Epidermal melanocyte (primary cell): ENCODE data around the gene RAB23.
"Not testable (repeated sequence)": the region's sequence is repeated elsewhere in the genome, so short reads cannot be mapped to it uniquely, and the experiment has no call there.

Experiments
- DNase-seq: peaks from one replicate; pipeline ENCODE4 v3.0.0; 2011; ENCODE audit warnings: low spot score; ENCODE audit not compliant: insufficient read length

The RAB23 gene

GRCh38 chr6:57243526-57243925, 21.4 kb upstream of the RAB23 start:
- DNase-seq: not testable (repeated sequence)

- DNase-seq: no peak
Observed at GRCh38 chr6:57242505-57242904, 20.4 kb upstream of the RAB23 start.

GRCh38 chr6:57226221-57226620, 4.1 kb upstream of the RAB23 start:
- DNase-seq: no peak

GRCh38 chr6:57224769-57225515, 2.8 kb upstream of the RAB23 start:
- no peak for DNase-seq

- no peak for DNase-seq
Observed at GRCh38 chr6:57222743-57223077, 603 bp upstream of the RAB23 start.

GRCh38 chr6:57221191-57221935, 744 bp downstream of the RAB23 start:
- DNase-seq: no peak

- DNase-seq: no peak
Observed at GRCh38 chr6:57220083-57220703, 1.9 kb downstream of the RAB23 start.

GRCh38 chr6:57217270-57217669, 4.8 kb downstream of the RAB23 start:
- no peak for DNase-seq

- no peak for DNase-seq
Observed at GRCh38 chr6:57216235-57217101, 5.6 kb downstream of the RAB23 start.

- DNase-seq: no peak
Observed at GRCh38 chr6:57215260-57215659, 6.8 kb downstream of the RAB23 start.

- DNase-seq: no peak
Observed at GRCh38 chr6:57210060-57210459, 12.0 kb downstream of the RAB23 start.

- DNase-seq: no peak
Observed at GRCh38 chr6:57209030-57209429, 13.1 kb downstream of the RAB23 start.

GRCh38 chr6:57207872-57208271, 14.2 kb downstream of the RAB23 start:
- DNase-seq: no peak

GRCh38 chr6:57207141-57207540, 15.0 kb downstream of the RAB23 start:
- no peak for DNase-seq

- no peak for DNase-seq
Observed at GRCh38 chr6:57205550-57206328, 16.4 kb downstream of the RAB23 start.

GRCh38 chr6:57201718-57202117, 20.4 kb downstream of the RAB23 start:
- no peak for DNase-seq

GRCh38 chr6:57198926-57199636, 23.0 kb downstream of the RAB23 start:
- no peak for DNase-seq

GRCh38 chr6:57195457-57195856, 26.6 kb downstream of the RAB23 start:
- no peak for DNase-seq

GRCh38 chr6:57193177-57193576, 28.9 kb downstream of the RAB23 start:
- DNase-seq: no peak

- no peak for DNase-seq
Observed at GRCh38 chr6:57190140-57190539, 32.0 kb downstream of the RAB23 start.
